DND-41 (cell line): Measurements from ENCODE around the gene DCUN1D2.

Source experiments
- ATAC-seq: fragments of 200-7000 bp; cut with Tn5 transposase; 3 replicates; pipeline ENCODE4 v1.9.1; 2021; ENCODE audit warnings: low read depth; ENCODE audit not compliant: insufficient read depth
- DNase-seq: peaks from one replicate; pipeline ENCODE4 v3.0.0-alpha.2; 2020
- H2AFZ ChIP-seq: 2 replicates; pipeline ENCODE4 v1.6.0; 2012; ENCODE audit warnings: low read depth, low read length
- H3K27ac ChIP-seq: 2 replicates; pipeline ENCODE4 v1.5.1; 2012; ENCODE audit warnings: low read length, inconsistent platforms
- H3K27me3 ChIP-seq: fragments of 200-600 bp; sonication (generic); 2 replicates; pipeline ENCODE4 v1.6.0; 2012; ENCODE audit warnings: low read length, mild to moderate bottlenecking, inconsistent platforms; ENCODE audit not compliant: insufficient read depth, poor library complexity
- H3K36me3 ChIP-seq: 2 replicates; pipeline ENCODE4 v1.5.1; 2012; ENCODE audit warnings: low read length, inconsistent platforms; ENCODE audit not compliant: insufficient read depth
- H3K4me1 ChIP-seq: 2 replicates; pipeline ENCODE4 v1.5.1; 2012; ENCODE audit warnings: mild to moderate bottlenecking, low read length; ENCODE audit not compliant: insufficient read depth
- H3K4me2 ChIP-seq: 2 replicates; pipeline ENCODE4 v1.6.0; 2012; ENCODE audit warnings: mild to moderate bottlenecking, moderate library complexity, low read length, inconsistent platforms; ENCODE audit not compliant: insufficient read depth
- H3K4me3 ChIP-seq, 2 experiments: fragments of 200-600 bp in 1 of 2; shearing (Covaris generic) in 1 of 2; 2 replicates each; pipeline ENCODE4 v1.5.1; 2012 to 2016; ENCODE audit warnings: inconsistent platforms in 2 of 2, low read length in 2 of 2, mild to moderate bottlenecking in 2 of 2, low read depth in 1 of 2, moderate library complexity in 1 of 2
- H3K79me2 ChIP-seq: 2 replicates; pipeline ENCODE4 v1.6.0; 2012; ENCODE audit warnings: low read length, inconsistent platforms; ENCODE audit not compliant: insufficient read depth
- H3K9ac ChIP-seq: 2 replicates; pipeline ENCODE4 v1.6.0; 2012; ENCODE audit warnings: low read depth, mild to moderate bottlenecking, inconsistent platforms, low read length, moderate library complexity
- H3K9me3 ChIP-seq: 2 replicates; pipeline ENCODE4 v1.5.1; 2012; ENCODE audit warnings: low read length, moderate library complexity, mild to moderate bottlenecking, inconsistent platforms; ENCODE audit not compliant: insufficient read depth, severe bottlenecking
- H4K20me1 ChIP-seq: 2 replicates; pipeline ENCODE4 v1.6.0; 2012; ENCODE audit warnings: low read length; ENCODE audit not compliant: insufficient read depth
- EZH2 ChIP-seq: IDR thresholded peaks from 3 replicates; pipeline ENCODE4 v1.6.1; 2012; ENCODE audit warnings: borderline replicate concordance, low read depth, mild to moderate bottlenecking, moderate library complexity, low read length, inconsistent platforms; ENCODE audit not compliant: severe bottlenecking
- TF ChIP-seq, protein P1 (sequence below): IDR thresholded peaks from 2 replicates; pipeline ENCODE4 v1.5.1; 2012; ENCODE audit warnings: borderline replicate concordance, low read length, moderate library complexity, mild to moderate bottlenecking; ENCODE audit not compliant: poor library complexity, severe bottlenecking; ENCODE audit errors: extremely low read depth

The DCUN1D2 gene

DNA sequence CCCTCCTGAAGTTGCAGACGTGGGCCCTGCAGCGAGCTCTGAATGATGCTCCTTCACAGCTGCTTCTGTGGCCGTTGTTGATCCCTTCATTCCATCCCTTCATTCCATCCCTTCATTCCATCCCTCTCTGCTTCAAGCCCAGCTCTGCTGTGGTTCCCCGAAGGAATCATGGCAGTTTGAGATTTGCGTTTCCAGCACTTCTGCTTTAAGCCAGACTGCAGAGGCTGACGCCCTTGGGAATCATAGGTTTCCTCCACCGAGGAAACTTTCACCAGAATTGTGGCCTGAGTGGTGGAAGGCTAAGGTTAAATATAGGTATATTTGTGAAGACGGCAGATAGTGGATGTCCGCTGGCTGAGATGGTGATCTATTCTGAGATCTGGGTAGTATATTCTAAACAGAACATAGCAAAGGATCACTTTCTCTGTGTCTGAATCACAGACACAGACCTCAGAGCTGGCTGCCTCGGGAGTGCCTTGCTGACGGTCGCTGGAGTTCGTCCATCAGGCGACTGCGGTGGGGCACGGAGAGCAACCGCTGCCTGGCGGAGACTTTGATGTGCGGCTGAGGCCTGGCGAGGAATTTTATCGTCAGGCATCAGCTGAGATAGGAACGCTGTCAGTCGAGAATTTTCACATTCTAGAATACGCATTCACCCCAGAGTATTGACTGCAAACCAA is 42.8 kb upstream of the DCUN1D2 start:
- ATAC-seq (no peak), DNase-seq (no peak)
- H3K27ac ChIP-seq = no peak overlapping the region
- no peak overlapping the region for H3K9ac ChIP-seq
- H3K79me2 ChIP-seq = no peaks in the 10 kb centered on the region
- H4K20me1 ChIP-seq = 0 out of 2 replicates have a peak, but pooled peaks cover 3% of the 10 kb centered on the region
- H3K9me3 ChIP-seq = no peaks in the 10 kb centered on the region
- H3K4me2 ChIP-seq = no peak overlapping the region
- no peak overlapping the region for H3K4me3 ChIP-seq
- no peak overlapping the region for H2AFZ ChIP-seq
- TF ChIP-seq, protein P1, sequence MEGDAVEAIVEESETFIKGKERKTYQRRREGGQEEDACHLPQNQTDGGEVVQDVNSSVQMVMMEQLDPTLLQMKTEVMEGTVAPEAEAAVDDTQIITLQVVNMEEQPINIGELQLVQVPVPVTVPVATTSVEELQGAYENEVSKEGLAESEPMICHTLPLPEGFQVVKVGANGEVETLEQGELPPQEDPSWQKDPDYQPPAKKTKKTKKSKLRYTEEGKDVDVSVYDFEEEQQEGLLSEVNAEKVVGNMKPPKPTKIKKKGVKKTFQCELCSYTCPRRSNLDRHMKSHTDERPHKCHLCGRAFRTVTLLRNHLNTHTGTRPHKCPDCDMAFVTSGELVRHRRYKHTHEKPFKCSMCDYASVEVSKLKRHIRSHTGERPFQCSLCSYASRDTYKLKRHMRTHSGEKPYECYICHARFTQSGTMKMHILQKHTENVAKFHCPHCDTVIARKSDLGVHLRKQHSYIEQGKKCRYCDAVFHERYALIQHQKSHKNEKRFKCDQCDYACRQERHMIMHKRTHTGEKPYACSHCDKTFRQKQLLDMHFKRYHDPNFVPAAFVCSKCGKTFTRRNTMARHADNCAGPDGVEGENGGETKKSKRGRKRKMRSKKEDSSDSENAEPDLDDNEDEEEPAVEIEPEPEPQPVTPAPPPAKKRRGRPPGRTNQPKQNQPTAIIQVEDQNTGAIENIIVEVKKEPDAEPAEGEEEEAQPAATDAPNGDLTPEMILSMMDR = no peak
- no peak for TF ChIP-seq EZH2
- H3K4me1 ChIP-seq = no peaks in the 10 kb centered on the region
- H3K27me3 ChIP-seq = no peaks in the 10 kb centered on the region
- H3K36me3 ChIP-seq = peaks cover 30% of the 10 kb centered on the region

DNA sequence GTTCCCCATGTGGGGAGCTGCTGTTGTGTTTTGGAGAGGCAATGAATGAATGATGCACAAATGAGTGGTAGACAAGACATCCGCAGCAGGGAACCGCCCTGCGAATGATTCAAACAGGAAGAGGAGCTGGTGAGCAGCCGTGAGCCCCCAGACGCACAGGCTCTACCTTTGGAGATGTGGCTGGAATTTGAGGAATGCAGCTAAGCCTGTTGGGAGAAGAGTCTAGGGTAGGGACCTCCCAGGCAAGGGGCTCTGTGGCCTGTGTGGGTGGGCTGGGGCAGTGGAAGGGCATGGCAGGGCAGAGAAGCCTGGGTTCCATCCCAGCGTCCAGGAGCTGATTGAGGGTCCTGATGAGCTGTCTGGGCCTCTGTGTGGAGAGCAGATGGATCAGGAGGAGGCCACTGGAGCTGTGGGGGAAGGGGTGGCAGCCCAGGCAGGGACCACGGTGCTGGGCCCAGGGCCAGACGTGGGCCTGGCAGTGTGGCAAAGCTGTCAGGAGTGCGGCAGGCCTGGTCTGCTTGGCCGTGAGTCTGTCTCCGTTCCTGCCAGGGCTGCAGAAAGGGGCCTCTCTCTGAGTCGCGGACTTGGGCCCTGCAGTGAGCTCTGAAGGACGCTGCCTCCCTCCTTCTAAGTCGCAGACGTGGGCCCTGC is 41.8 kb upstream of the DCUN1D2 start:
- TF ChIP-seq, protein P1 = no peak
- no peak for TF ChIP-seq EZH2
- ATAC-seq (no peak), DNase-seq (no peak)
- no peaks in the 10 kb centered on the region for H3K4me1 ChIP-seq
- no peaks in the 10 kb centered on the region for H3K27me3 ChIP-seq
- H3K36me3 ChIP-seq = peaks cover 33% of the 10 kb centered on the region
- no peak overlapping the region for H3K9ac ChIP-seq
- no peaks in the 10 kb centered on the region for H3K9me3 ChIP-seq
- H3K4me2 ChIP-seq = no peak overlapping the region
- H3K79me2 ChIP-seq = no peaks in the 10 kb centered on the region
- no peak overlapping the region for H2AFZ ChIP-seq
- 0 out of 2 replicates have a peak, but pooled peaks cover 3% of the 10 kb centered on the region for H4K20me1 ChIP-seq
- H3K4me3 ChIP-seq = no peak overlapping the region
- H3K27ac ChIP-seq = no peak overlapping the region

DNA sequence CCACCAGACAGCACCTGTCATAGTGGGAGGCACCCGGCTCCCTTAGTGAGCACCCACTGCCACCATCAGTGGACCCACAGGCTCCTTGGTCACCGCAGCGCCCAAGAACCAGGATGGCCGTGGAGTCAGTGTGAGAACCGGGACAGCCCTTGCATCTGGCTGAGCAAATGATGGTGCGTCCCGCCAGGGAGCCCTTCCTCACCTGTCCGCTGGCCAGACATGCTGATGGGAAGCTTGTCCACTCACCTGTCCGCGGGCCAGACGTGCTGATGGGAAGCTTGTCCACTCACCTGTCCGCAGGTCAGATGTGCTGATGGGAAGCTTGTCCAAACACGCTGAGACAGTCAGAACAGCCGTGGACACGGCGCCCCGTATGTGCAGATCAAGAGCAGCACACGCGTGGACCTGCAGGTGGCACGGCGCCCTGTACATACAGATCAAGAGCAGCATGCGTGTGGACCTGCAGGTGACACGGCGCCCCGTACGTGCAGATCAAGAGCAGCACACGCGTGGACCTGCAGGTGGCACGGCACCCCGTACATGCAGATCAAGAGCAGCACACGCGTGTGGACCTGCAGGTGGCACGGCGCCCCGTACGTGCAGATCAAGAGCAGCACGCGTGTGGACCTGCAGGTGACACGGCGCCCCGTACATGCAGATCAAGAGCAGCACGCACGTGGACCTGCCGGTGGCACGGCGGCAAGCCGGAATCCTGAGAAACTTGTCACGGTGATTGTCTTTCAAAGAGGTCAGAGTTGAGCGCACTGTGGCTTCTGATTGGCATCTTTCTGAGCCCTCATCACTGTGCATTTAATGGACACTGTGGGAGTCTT is 40.7 kb upstream of the DCUN1D2 start:
- DNase-seq = no peak
- no peaks in the 10 kb centered on the region for H3K79me2 ChIP-seq
- ATAC-seq = no peak
- TF ChIP-seq, protein P1 = no peak
- no peak for TF ChIP-seq EZH2
- H2AFZ ChIP-seq = no peak overlapping the region
- 0 out of 2 replicates have a peak, but pooled peaks cover 3% of the 10 kb centered on the region for H4K20me1 ChIP-seq
- no peaks in the 10 kb centered on the region for H3K27me3 ChIP-seq
- no peaks in the 10 kb centered on the region for H3K9me3 ChIP-seq
- H3K36me3 ChIP-seq = peaks cover 39% of the 10 kb centered on the region
- no peak overlapping the region for H3K4me2 ChIP-seq
- no peak overlapping the region for H3K4me3 ChIP-seq
- no peak overlapping the region for H3K27ac ChIP-seq
- no peaks in the 10 kb centered on the region for H3K4me1 ChIP-seq
- no peak overlapping the region for H3K9ac ChIP-seq
